ENCODE measurements around the gene SPRED3.

The SPRED3 gene

GRCh38 chr19:38437295-38437694, 48.8 kb downstream of the SPRED3 start:
- Histone ChIP-seq H3K4me3 (ENCODE audit: low read length) (no peak overlapping the region), H3K27ac (ENCODE audit: low read depth, low read length) (no peak overlapping the region), H3K9me3 (ENCODE audit: insufficient read depth, low read depth, low read length) (no peaks in the 10 kb centered on the region), H3K27me3 (ENCODE audit: insufficient read depth, low read length) (no peaks in the 10 kb centered on the region; the same call in 1 of the 2 replicates), H3K36me3 (ENCODE audit: insufficient read depth, low read length) (no peaks in the 10 kb centered on the region), H3K4me1 (ENCODE audit: insufficient read depth, low read length) (peaks cover 4% of the 10 kb centered on the region; the same call in 1 of the 2 replicates), H3K9ac (ENCODE audit: low read depth, low read length) (no peak overlapping the region)
- 97% methylated on average over 6 of the region's 6 CpGs for WGBS

GRCh38 chr19:38437917-38438316, 49.4 kb downstream of the SPRED3 start:
- no peaks in the 10 kb centered on the region; the same call in 1 of the 2 replicates for H3K27me3 ChIP-seq (ENCODE audit: insufficient read depth, low read length)
- H3K27ac ChIP-seq (ENCODE audit: low read depth, low read length), result no peak overlapping the region
- no peak overlapping the region for H3K9ac ChIP-seq (ENCODE audit: low read depth, low read length)
- no peaks in the 10 kb centered on the region for H3K9me3 ChIP-seq (ENCODE audit: insufficient read depth, low read depth, low read length)
- peaks cover 4% of the 10 kb centered on the region; the same call in 1 of the 2 replicates for H3K4me1 ChIP-seq (ENCODE audit: insufficient read depth, low read length)
- no peaks in the 10 kb centered on the region for H3K36me3 ChIP-seq (ENCODE audit: insufficient read depth, low read length)
- 95% methylated on average over 2 of the region's 2 CpGs for WGBS
- no peak overlapping the region for H3K4me3 ChIP-seq (ENCODE audit: low read length)

- WGBS, result 92% methylated on average over 14 of the region's 14 CpGs
- H3K36me3 ChIP-seq (ENCODE audit: insufficient read depth, low read length), result peaks cover 11% of the 10 kb centered on the region; the same call in 1 of the 2 replicates
- no peak overlapping the region for H3K9ac ChIP-seq (ENCODE audit: low read depth, low read length)
Measured at GRCh38 chr19:38440592-38440991, 52.1 kb downstream of the SPRED3 start.

DNA sequence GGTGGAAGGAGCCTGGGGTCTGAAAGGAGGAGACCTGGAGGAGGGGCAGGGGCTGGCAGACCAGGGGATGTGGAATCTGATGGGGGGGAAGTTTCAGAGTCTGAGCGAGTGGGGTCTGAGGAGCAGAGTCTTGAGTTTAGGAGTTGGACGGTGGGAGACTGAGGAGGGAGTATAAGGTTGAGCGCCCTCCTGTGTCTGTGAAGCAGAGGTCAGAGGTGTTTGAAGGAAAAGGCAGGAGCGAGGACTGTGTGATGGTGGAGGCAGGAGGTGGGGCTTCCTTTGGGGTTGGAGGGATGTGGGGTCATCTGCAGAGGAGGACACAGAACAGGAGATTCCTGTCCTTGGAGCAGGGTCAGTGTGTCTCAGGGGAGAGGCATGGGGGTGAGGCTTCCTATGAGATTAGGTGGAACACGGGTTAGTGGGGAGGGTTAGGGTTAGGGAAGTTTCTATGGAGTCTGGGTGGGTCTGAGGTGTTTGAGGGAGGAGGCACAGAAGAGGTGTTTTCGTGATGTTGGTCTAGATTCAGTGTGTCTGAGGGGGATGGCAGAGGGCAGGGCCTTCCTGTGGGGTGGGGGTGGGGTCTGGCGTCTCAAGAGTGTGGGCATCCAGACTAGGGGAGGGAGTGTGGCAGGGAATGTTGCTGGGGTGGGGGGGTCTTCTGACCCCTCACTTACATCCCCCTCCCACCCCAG, 53.3 kb downstream of the SPRED3 start:
- WGBS, result 51% methylated on average over 7 of the region's 7 CpGs
- no peak overlapping the region for H3K27ac ChIP-seq (ENCODE audit: low read depth, low read length)

More at GRCh38 chr19:38440592-38440991, 52.1 kb downstream of the SPRED3 start:
- H3K4me3 ChIP-seq (ENCODE audit: low read length), result no peak overlapping the region
- no peaks in the 10 kb centered on the region for H3K4me1 ChIP-seq (ENCODE audit: insufficient read depth, low read length)
- no peak overlapping the region for H3K27ac ChIP-seq (ENCODE audit: low read depth, low read length)
- H3K9me3 ChIP-seq (ENCODE audit: insufficient read depth, low read depth, low read length), result no peaks in the 10 kb centered on the region
- H3K27me3 ChIP-seq (ENCODE audit: insufficient read depth, low read length), result no peaks in the 10 kb centered on the region

DNA sequence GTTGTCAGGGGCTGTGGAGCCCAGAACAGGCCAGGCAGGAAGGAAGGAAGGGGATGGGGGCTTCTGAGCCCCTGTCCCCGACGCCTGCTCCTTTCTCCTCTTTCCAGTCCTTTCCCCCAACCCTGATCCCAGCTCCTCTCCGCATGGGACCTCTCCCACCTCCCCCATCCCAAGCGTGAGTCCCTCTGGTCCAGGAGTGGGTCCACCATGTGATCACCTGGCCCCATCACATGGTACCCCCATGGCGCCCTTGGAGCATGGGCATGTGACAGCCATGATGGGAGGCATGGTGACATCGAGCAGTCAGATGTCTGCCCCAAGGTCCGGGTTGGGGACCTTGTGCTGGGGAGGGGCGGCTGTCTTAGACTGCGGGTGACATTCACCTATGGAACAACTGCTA, 54.2 kb downstream of the SPRED3 start:
- Histone ChIP-seq H3K4me1 (ENCODE audit: insufficient read depth, low read length) (no peaks in the 10 kb centered on the region), H3K9me3 (ENCODE audit: insufficient read depth, low read depth, low read length) (no peaks in the 10 kb centered on the region), H3K36me3 (ENCODE audit: insufficient read depth, low read length) (peaks cover 14% of the 10 kb centered on the region; the same call in 1 of the 2 replicates), H3K27me3 (ENCODE audit: insufficient read depth, low read length) (no peaks in the 10 kb centered on the region), H3K4me3 (ENCODE audit: low read length) (no peak overlapping the region), H3K27ac (ENCODE audit: low read depth, low read length) (no peak overlapping the region), H3K9ac (ENCODE audit: low read depth, low read length) (no peak overlapping the region)
- WGBS, result 87% methylated on average over 9 of the region's 9 CpGs

More for the DNA sequence above, 53.3 kb downstream of the SPRED3 start:
- no peak overlapping the region for H3K9ac ChIP-seq (ENCODE audit: low read depth, low read length)
- no peak overlapping the region for H3K4me3 ChIP-seq (ENCODE audit: low read length)
- no peaks in the 10 kb centered on the region for H3K4me1 ChIP-seq (ENCODE audit: insufficient read depth, low read length)
- no peaks in the 10 kb centered on the region for H3K27me3 ChIP-seq (ENCODE audit: insufficient read depth, low read length)
- peaks cover 14% of the 10 kb centered on the region; the same call in 1 of the 2 replicates for H3K36me3 ChIP-seq (ENCODE audit: insufficient read depth, low read length)
- H3K9me3 ChIP-seq (ENCODE audit: insufficient read depth, low read depth, low read length), result no peaks in the 10 kb centered on the region

DNA sequence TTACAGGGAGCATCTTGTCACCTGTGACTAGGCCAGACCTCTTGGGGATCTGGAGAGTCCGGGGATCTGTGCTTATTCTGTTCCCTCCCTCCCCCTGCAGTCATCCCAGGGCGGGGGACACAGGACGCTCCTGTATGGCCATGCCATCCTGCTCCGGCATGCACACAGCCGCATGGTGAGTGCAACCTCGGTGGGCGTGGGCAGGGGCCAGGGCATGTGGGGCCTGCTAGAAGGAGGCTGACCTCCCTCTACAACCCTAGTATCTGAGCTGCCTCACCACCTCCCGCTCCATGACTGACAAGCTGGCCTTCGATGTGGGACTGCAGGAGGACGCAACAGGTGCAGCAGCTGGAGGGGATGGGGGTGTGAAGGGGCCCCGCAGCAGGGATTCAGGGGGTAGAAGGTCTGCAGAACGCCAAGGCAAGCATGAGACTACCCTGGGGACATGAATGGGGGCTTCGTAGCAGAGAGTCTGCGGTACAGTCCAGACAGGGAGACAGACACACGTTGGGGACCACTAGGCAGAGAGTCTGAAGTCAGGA, 55.0 kb downstream of the SPRED3 start:
- no peak overlapping the region for H3K9ac ChIP-seq (ENCODE audit: low read depth, low read length)
- no peaks in the 10 kb centered on the region for H3K9me3 ChIP-seq (ENCODE audit: insufficient read depth, low read depth, low read length)
- no peaks in the 10 kb centered on the region for H3K4me1 ChIP-seq (ENCODE audit: insufficient read depth, low read length)
- H3K4me3 ChIP-seq (ENCODE audit: low read length), result no peak overlapping the region
- WGBS, result 94% methylated on average over 15 of the region's 15 CpGs
- H3K36me3 ChIP-seq (ENCODE audit: insufficient read depth, low read length), result peaks cover 14% of the 10 kb centered on the region; the same call in 1 of the 2 replicates
- H3K27me3 ChIP-seq (ENCODE audit: insufficient read depth, low read length), result no peaks in the 10 kb centered on the region
- H3K27ac ChIP-seq (ENCODE audit: low read depth, low read length), result no peak overlapping the region

GRCh38 chr19:38444026-38444425, 55.5 kb downstream of the SPRED3 start:
- H3K36me3 ChIP-seq (ENCODE audit: insufficient read depth, low read length), result peaks cover 14% of the 10 kb centered on the region; the same call in 1 of the 2 replicates
- H3K4me3 ChIP-seq (ENCODE audit: low read length), result no peak overlapping the region
- H3K27me3 ChIP-seq (ENCODE audit: insufficient read depth, low read length), result no peaks in the 10 kb centered on the region
- no peak overlapping the region for H3K27ac ChIP-seq (ENCODE audit: low read depth, low read length)
- WGBS, result 96% methylated on average over 6 of the region's 7 CpGs
- H3K4me1 ChIP-seq (ENCODE audit: insufficient read depth, low read length), result no peaks in the 10 kb centered on the region
- H3K9ac ChIP-seq (ENCODE audit: low read depth, low read length), result no peak overlapping the region
- H3K9me3 ChIP-seq (ENCODE audit: insufficient read depth, low read depth, low read length), result no peaks in the 10 kb centered on the region

DNA sequence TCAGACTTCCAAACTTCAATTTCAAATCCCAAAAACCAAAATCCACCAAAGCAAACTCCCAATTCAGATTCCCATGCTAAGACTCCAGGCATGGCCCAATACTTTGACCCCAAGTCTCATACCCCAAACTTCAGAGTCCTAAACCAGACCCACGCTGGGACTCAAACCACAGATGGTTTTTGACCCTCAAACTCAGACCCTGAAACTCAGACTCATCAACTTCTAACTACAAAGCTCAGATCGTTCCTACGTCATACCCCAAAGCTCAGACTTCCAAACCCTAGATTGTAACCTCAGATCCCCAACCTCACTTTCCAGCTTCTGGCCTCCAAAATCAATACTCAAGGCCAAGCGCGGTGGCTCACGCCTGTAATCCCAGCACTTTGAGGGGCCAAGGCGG, 56.9 kb downstream of the SPRED3 start:
- H3K27ac ChIP-seq (ENCODE audit: low read depth, low read length), result no peak overlapping the region
- 96% methylated on average over 7 of the region's 7 CpGs for WGBS
- H3K27me3 ChIP-seq (ENCODE audit: insufficient read depth, low read length), result no peaks in the 10 kb centered on the region
- H3K4me3 ChIP-seq (ENCODE audit: low read length), result no peak overlapping the region
- H3K36me3 ChIP-seq (ENCODE audit: insufficient read depth, low read length), result peaks cover 14% of the 10 kb centered on the region; the same call in 1 of the 2 replicates
- no peaks in the 10 kb centered on the region for H3K4me1 ChIP-seq (ENCODE audit: insufficient read depth, low read length)
- no peak overlapping the region for H3K9ac ChIP-seq (ENCODE audit: low read depth, low read length)
- H3K9me3 ChIP-seq (ENCODE audit: insufficient read depth, low read depth, low read length), result no peaks in the 10 kb centered on the region

DNA sequence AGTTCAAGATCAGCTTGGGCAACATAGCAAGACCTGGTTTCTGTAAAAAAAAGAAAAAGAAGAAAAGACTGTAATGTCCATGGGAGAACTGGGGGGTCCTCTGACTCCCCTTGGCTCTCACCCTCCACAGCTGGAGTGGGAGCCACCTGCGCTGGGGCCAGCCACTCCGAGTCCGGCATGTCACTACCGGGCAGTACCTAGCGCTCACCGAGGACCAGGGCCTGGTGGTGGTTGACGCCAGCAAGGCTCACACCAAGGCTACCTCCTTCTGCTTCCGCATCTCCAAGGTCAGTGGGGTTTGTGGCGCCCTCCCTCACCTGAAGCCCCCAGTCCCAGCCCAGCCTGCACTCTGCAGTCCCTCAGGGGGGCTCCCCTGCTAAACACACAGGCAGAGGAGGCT, 59.7 kb downstream of the SPRED3 start:
- peaks cover 18% of the 10 kb centered on the region; the same call in 1 of the 2 replicates for H3K36me3 ChIP-seq (ENCODE audit: insufficient read depth, low read length)
- no peaks in the 10 kb centered on the region for H3K27me3 ChIP-seq (ENCODE audit: insufficient read depth, low read length)
- no peak overlapping the region for H3K9ac ChIP-seq (ENCODE audit: low read depth, low read length)
- no peak overlapping the region for H3K4me3 ChIP-seq (ENCODE audit: low read length)
- H3K27ac ChIP-seq (ENCODE audit: low read depth, low read length), result no peak overlapping the region
- WGBS, result 90% methylated on average over 9 of the region's 9 CpGs
- no peaks in the 10 kb centered on the region for H3K4me1 ChIP-seq (ENCODE audit: insufficient read depth, low read length)
- no peaks in the 10 kb centered on the region for H3K9me3 ChIP-seq (ENCODE audit: insufficient read depth, low read depth, low read length)

Measured in HUES64 (cell line).